Liver (tissue), 9 donors: ENCODE data around the gene GALNT14. TPM values are rescaled to one million over a fixed set of nuclear protein-coding genes. Genes with fewer than 3 reads are reported as not detected.

Experiments used
- DNase-seq: peaks from one replicate; pipeline ENCODE4 v3.0.0-alpha.2; 2017; ENCODE audit warnings: low spot score
- H3K27ac ChIP-seq, 2 donors: one replicate each; pipeline ENCODE4 v1.7.0; 2013; ENCODE audit warnings: inconsistent platforms in 2 of 2, low read length in 2 of 2, control low read depth in 1 of 2, low read depth in 1 of 2, mild to moderate bottlenecking in 1 of 2
- H3K27me3 ChIP-seq, 4 donors: one replicate each; pipeline versions ENCODE4 v1.6.1 to v1.7.0; 2013; ENCODE audit warnings: low read length in 3 of 4, inconsistent platforms in 1 of 4, mild to moderate bottlenecking in 1 of 4, moderate library complexity in 1 of 4; ENCODE audit not compliant: control insufficient read depth in 4 of 4, insufficient read depth in 4 of 4
- H3K36me3 ChIP-seq, 4 donors: one replicate each; pipeline versions ENCODE4 v1.6.1 to v1.7.0; 2013; ENCODE audit warnings: low read length in 3 of 4, mild to moderate bottlenecking in 3 of 4, low read depth in 1 of 4, moderate library complexity in 1 of 4; ENCODE audit not compliant: control insufficient read depth in 4 of 4, insufficient read depth in 3 of 4
- H3K4me1 ChIP-seq, 4 donors: one replicate each; pipeline versions ENCODE4 v1.6.1 to v1.7.0; 2013; ENCODE audit warnings: low read length in 3 of 4, mild to moderate bottlenecking in 3 of 4, moderate library complexity in 1 of 4; ENCODE audit not compliant: control insufficient read depth in 4 of 4, insufficient read depth in 4 of 4
- H3K4me3 ChIP-seq, 3 donors: one replicate each; pipeline versions ENCODE4 v1.6.1 to v1.7.0; 2013; ENCODE audit warnings: low read length in 3 of 3, control low read depth in 1 of 3, low read depth in 1 of 3, mild to moderate bottlenecking in 1 of 3
- H3K9ac ChIP-seq, 2 donors: one replicate each; pipeline ENCODE4 v1.7.0; 2013; ENCODE audit warnings: low read length in 2 of 2, mild to moderate bottlenecking in 2 of 2, moderate library complexity in 2 of 2, control low read depth in 1 of 2, low read depth in 1 of 2
- H3K9me3 ChIP-seq, 4 donors: one replicate each; pipeline versions ENCODE4 v1.6.1 to v1.7.0; 2013; ENCODE audit warnings: low read length in 3 of 4; ENCODE audit not compliant: control insufficient read depth in 4 of 4
- EGR1 ChIP-seq, 2 donors: IDR thresholded peaks; 2 replicates each; pipeline ENCODE4 v1.6.1; 2016 to 2018; ENCODE audit warnings: antibody characterized with exemption in 2 of 2, low read depth in 2 of 2
- FOXA1 ChIP-seq: IDR thresholded peaks from 2 replicates; pipeline ENCODE4 v1.6.1; 2016; ENCODE audit warnings: antibody characterized with exemption
- FOXA2 ChIP-seq: IDR thresholded peaks from 2 replicates; pipeline ENCODE4 v1.6.1; 2016; ENCODE audit warnings: antibody characterized with exemption
- GABPA ChIP-seq, 2 donors: IDR thresholded peaks in 1 of 2; conservative IDR thresholded peaks in 1 of 2; 2 replicates each; pipeline ENCODE4 v1.6.1; 2016; ENCODE audit warnings: antibody characterized with exemption in 2 of 2, mild to moderate bottlenecking in 1 of 2, moderate library complexity in 1 of 2
- HNF4A ChIP-seq, 2 donors: conservative IDR thresholded peaks; 2 replicates each; pipeline ENCODE4 v1.6.1; 2016; ENCODE audit warnings: antibody characterized with exemption in 2 of 2, mild to moderate bottlenecking in 2 of 2
- HNF4G ChIP-seq: IDR thresholded peaks from 2 replicates; pipeline ENCODE4 v1.6.1; 2016; ENCODE audit warnings: antibody characterized with exemption
- JUND ChIP-seq, 2 donors: IDR thresholded peaks; 2 replicates each; pipeline ENCODE4 v1.6.1; 2016; ENCODE audit warnings: antibody characterized with exemption in 2 of 2
- NR2F2 ChIP-seq: IDR thresholded peaks from 2 replicates; pipeline ENCODE4 v1.6.1; 2016; ENCODE audit warnings: antibody characterized with exemption
- RAD21 ChIP-seq, 2 donors: IDR thresholded peaks; 2 replicates each; pipeline ENCODE4 v1.6.1; 2016; ENCODE audit warnings: antibody characterized with exemption in 2 of 2, mild to moderate bottlenecking in 2 of 2
- REST ChIP-seq: IDR thresholded peaks from 2 replicates; pipeline ENCODE4 v1.6.1; 2016; ENCODE audit warnings: antibody characterized with exemption, mild to moderate bottlenecking
- SP1 ChIP-seq: IDR thresholded peaks from 2 replicates; pipeline ENCODE4 v1.6.1; 2018; ENCODE audit warnings: antibody characterized with exemption, mild to moderate bottlenecking
- TAF1 ChIP-seq: conservative IDR thresholded peaks from 2 replicates; pipeline ENCODE4 v1.6.1; 2016; ENCODE audit warnings: antibody characterized with exemption, mild to moderate bottlenecking
- YY1 ChIP-seq: IDR thresholded peaks from 2 replicates; pipeline ENCODE4 v1.6.1; 2016; ENCODE audit warnings: antibody characterized with exemption, mild to moderate bottlenecking
- ZBTB33 ChIP-seq: IDR thresholded peaks from 2 replicates; pipeline ENCODE4 v1.6.1; 2016; ENCODE audit warnings: antibody characterized with exemption
- WGBS: extraction: QIAGEN DNeasy Blood & Tissue Kit; methylation state at CpG from one replicate; pipeline ENCODE4 v1.1.7; 2013; 5-methylcytosine and 5-hydroxymethylcytosine counted together
- polyA plus RNA-seq, 2 donors: library from polyadenylated mRNA; stranded (reverse) in 1 of 2; unstranded in 1 of 2; fragments of 200-250 nt in 1 of 2; fragments of >200 nt in 1 of 2; fragmentation: Nextera tagmentation in 1 of 2; extraction: Ambion mirVana in 1 of 2; gene quantifications; one replicate each; pipeline versions ENCODE4 v1.2.1 to v1.2.3, GENCODE V29; 2013 to 2015
- total RNA-seq, 2 donors: library from RNA; depleted of rRNA; stranded (reverse); fragments of >200 nt; gene quantifications; one replicate each; pipeline ENCODE4 v1.2.3, GENCODE V29; 2014
- TF ChIP-seq, protein P1 (sequence below): IDR thresholded peaks from 2 replicates; pipeline ENCODE4 v1.6.1; 2016; ENCODE audit warnings: antibody characterized with exemption
- donor health status: healthy.
- donor health status: healthy.
- donor health status: healthy.
- donor health status: healthy.
- donor health status: healthy.

Gene GALNT14
- total and polyA plus RNA-seq, 4 donors, result 0.86 to 2.0 (median 1.5) TPM

- Histone ChIP-seq H3K9ac (no peak overlapping the region), H3K27me3 (no peaks in the 10 kb centered on the region), H3K4me1 (no peaks in the 10 kb centered on the region), H3K36me3 (no peaks in the 10 kb centered on the region), H3K27ac (no peak overlapping the region), H3K9me3 (no peaks in the 10 kb centered on the region), H3K4me3 (no peak overlapping the region)
- no peak for TF ChIP-seq HNF4G
- TF ChIP-seq ZBTB33, result no peak
- TF ChIP-seq, protein P1, sequence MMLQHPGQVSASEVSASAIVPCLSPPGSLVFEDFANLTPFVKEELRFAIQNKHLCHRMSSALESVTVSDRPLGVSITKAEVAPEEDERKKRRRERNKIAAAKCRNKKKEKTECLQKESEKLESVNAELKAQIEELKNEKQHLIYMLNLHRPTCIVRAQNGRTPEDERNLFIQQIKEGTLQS, result no peak
- TF ChIP-seq JUND (IDR thresholded peaks at IDR 0.05), result no peak
- no peak for TF ChIP-seq TAF1
- TF ChIP-seq REST, result no peak
- no peak for TF ChIP-seq HNF4A (conservative IDR thresholded peaks at IDR 0.05)
- no peak for TF ChIP-seq GABPA (IDR thresholded peaks at IDR 0.05 in 1 of 2, conservative IDR thresholded peaks at IDR 0.05 in 1 of 2)
- no peak for TF ChIP-seq NR2F2
- no peak for TF ChIP-seq FOXA2
- 75% methylated on average over 2 of the region's 2 CpGs for WGBS
- DNase-seq, result no peak
Observed at GRCh38 chr2:31097962-31098613, 40.2 kb downstream of the GALNT14 start.

DNA sequence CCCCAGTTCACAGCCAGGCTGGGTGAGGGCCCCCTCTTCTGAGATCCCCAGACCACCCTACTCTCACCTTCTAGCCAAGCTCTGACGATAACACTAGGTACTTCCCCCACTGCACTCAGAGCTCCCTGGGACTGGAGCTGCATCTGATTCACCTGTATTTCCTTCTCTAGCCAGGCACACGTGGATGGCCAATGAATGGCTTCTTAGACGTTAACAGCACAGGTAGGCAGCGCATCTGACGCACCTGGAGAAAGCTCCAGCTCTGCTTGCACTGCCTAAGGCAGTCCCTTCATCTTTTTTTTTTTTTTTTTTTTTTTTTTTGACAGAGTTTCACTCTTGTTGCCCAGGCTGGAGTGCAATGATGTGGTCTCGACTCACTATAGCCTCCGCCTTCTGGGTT lies 48.1 kb downstream of the GALNT14 start:
- Histone ChIP-seq H3K27ac (no peak overlapping the region), H3K9ac (no peak overlapping the region), H3K36me3 (no peaks in the 10 kb centered on the region), H3K4me3 (no peak overlapping the region), H3K27me3 (no peaks in the 10 kb centered on the region), H3K4me1 (no peaks in the 10 kb centered on the region), H3K9me3 (peaks cover 0 to 4% (median 1%) of the 10 kb centered on the region in 4 donors)
- DNase-seq, result no peak
- 91% methylated on average over 7 of the region's 7 CpGs for WGBS
- no peak for TF ChIP-seq YY1
- TF ChIP-seq FOXA1, result no peak
- TF ChIP-seq GABPA (IDR thresholded peaks at IDR 0.05 in 1 of 2, conservative IDR thresholded peaks at IDR 0.05 in 1 of 2), result no peak
- no peak for TF ChIP-seq TAF1
- TF ChIP-seq RAD21 (IDR thresholded peaks at IDR 0.05), result no peak
- no peak for TF ChIP-seq HNF4G
- TF ChIP-seq, protein P1, result no peak
- no peak for TF ChIP-seq SP1
- no peak for TF ChIP-seq EGR1 (IDR thresholded peaks at IDR 0.05; ENCODE audit: low read depth in 2 of 2)
- TF ChIP-seq FOXA2, result no peak
- no peak for TF ChIP-seq JUND (IDR thresholded peaks at IDR 0.05)
- no peak for TF ChIP-seq HNF4A (conservative IDR thresholded peaks at IDR 0.05)
